SK-N-SH (cell line): ENCODE results near the gene IPMK. TPM values are rescaled to one million over a fixed set of nuclear protein-coding genes. Genes with fewer than 3 reads are reported as not detected.

Source experiments
- CTCF ChIA-PET: fragments of 300-600, 350-600 bp; formaldehyde crosslinking; extraction: SDS; loops from one replicate; lab custom pipeline; 2021; lab: Yijun Ruan, JAX
- POLR2A ChIA-PET: fragments of 350-600 bp; sonication (Branson Sonifier 250); formaldehyde crosslinking; extraction: SDS; loops from one replicate; lab custom pipeline; 2020; ENCODE audit warnings: antibody characterized with exemption, inconsistent platforms; lab: Yijun Ruan, JAX
- DNase-seq: peaks from one replicate; pipeline ENCODE4 v3.0.0; 2012
- H2AFZ ChIP-seq: fragments of 200-600 bp; sonication (generic); 2 replicates; pipeline ENCODE4 v1.8.1; 2016; ENCODE audit warnings: antibody characterized with exemption, mild to moderate bottlenecking, low read depth
- H3F3A ChIP-seq: fragments of 200-600 bp; sonication (generic); replicated peaks from 2 replicates; pipeline ENCODE3; 2016; ENCODE audit warnings: antibody characterized with exemption, mild to moderate bottlenecking; ENCODE audit not compliant: insufficient read depth
- H3K27ac ChIP-seq, 2 experiments: fragments of 200-500 bp in 1 of 2; fragments of 200-600 bp in 1 of 2; sonication (Bioruptor generic) in 1 of 2; sonication (generic), shearing (Covaris generic) in 1 of 2; 2 replicates each; pipeline versions ENCODE4 v1.5.1 to v1.6.1; 2014 to 2016; ENCODE audit warnings: low read depth in 2 of 2, inconsistent platforms in 1 of 2, low read length in 1 of 2, mild to moderate bottlenecking in 1 of 2, mixed read lengths in 1 of 2
- H3K27me3 ChIP-seq: fragments of 200-600 bp; sonication (generic), shearing (Covaris generic); 2 replicates; pipeline ENCODE4 v1.6.1; 2016; ENCODE audit warnings: mixed run types; ENCODE audit not compliant: insufficient read depth
- H3K36me3 ChIP-seq, 2 experiments: fragments of 200-500 bp in 1 of 2; fragments of 200-600 bp in 1 of 2; sonication (Bioruptor generic) in 1 of 2; sonication (generic) in 1 of 2; replicated peaks in 1 of 2; 2 replicates each; pipeline versions ENCODE3 to v1.5.1; 2014 to 2016; ENCODE audit warnings: low read length in 1 of 2, mild to moderate bottlenecking in 1 of 2; ENCODE audit not compliant: insufficient read depth in 2 of 2, control insufficient read depth in 1 of 2
- H3K4me1 ChIP-seq, 2 experiments: fragments of 200-500 bp in 1 of 2; fragments of 200-600 bp in 1 of 2; sonication (Bioruptor generic) in 1 of 2; sonication (generic), shearing (Covaris generic) in 1 of 2; 2 replicates each; pipeline versions ENCODE4 v1.5.1 to v1.6.1; 2014 to 2016; ENCODE audit warnings: low read depth in 1 of 2, low read length in 1 of 2, mixed run types in 1 of 2; ENCODE audit not compliant: insufficient read depth in 2 of 2, control insufficient read depth in 1 of 2
- H3K4me2 ChIP-seq: fragments of 200-600 bp; sonication (generic), shearing (Covaris generic); 2 replicates; pipeline ENCODE4 v1.6.1; 2017; ENCODE audit warnings: mixed run types
- H3K4me3 ChIP-seq, 2 experiments: fragments of 200-500 bp in 1 of 2; fragments of 200-600 bp in 1 of 2; sonication (Bioruptor generic) in 1 of 2; sonication (generic), shearing (Covaris generic) in 1 of 2; 2 replicates each; pipeline versions ENCODE4 v1.5.1 to v1.8.1; 2014 to 2016; ENCODE audit warnings: low read depth in 2 of 2, inconsistent platforms in 1 of 2, low read length in 1 of 2, mild to moderate bottlenecking in 1 of 2, mixed read lengths in 1 of 2, moderate library complexity in 1 of 2
- H3K79me2 ChIP-seq: fragments of 200-600 bp; sonication (generic); 2 replicates; pipeline ENCODE4 v1.8.1; 2017; ENCODE audit warnings: mild to moderate bottlenecking; ENCODE audit not compliant: insufficient read depth
- H3K9ac ChIP-seq: fragments of 200-600 bp; sonication (generic); 2 replicates; pipeline ENCODE4 v1.6.1; 2017; ENCODE audit warnings: mixed run types
- H3K9me2 ChIP-seq: fragments of 200-600 bp; sonication (generic); 2 replicates; pipeline ENCODE4 v1.6.1; 2017; ENCODE audit warnings: mixed run types
- H3K9me3 ChIP-seq: fragments of 200-600 bp; sonication (generic); 2 replicates; pipeline ENCODE4 v1.6.1; 2017; ENCODE audit warnings: mixed run types, mild to moderate bottlenecking, moderate library complexity
- H4K20me1 ChIP-seq: fragments of 200-600 bp; sonication (generic); 2 replicates; pipeline ENCODE4 v1.6.1; 2017; ENCODE audit warnings: mild to moderate bottlenecking, mixed run types; ENCODE audit not compliant: insufficient read depth
- ELF1 ChIP-seq: IDR thresholded peaks from 2 replicates; pipeline ENCODE4 v1.4.0; 2012
- EP300 ChIP-seq, 2 experiments: IDR thresholded peaks; 2 replicates each; pipeline versions ENCODE4 v1.4.0 to v1.6.1; 2012; ENCODE audit warnings: borderline replicate concordance in 1 of 2, low read depth in 1 of 2, low read length in 1 of 2
- FOSL2 ChIP-seq: IDR thresholded peaks from 2 replicates; pipeline ENCODE4 v1.4.0; 2012; ENCODE audit warnings: low read depth, mild to moderate bottlenecking, moderate library complexity, borderline replicate concordance
- FOXM1 ChIP-seq: IDR thresholded peaks from 2 replicates; pipeline ENCODE4 v1.4.0; 2012; ENCODE audit warnings: low read depth, mild to moderate bottlenecking
- GATA2 ChIP-seq: sonication (generic); formaldehyde crosslinking; IDR thresholded peaks from 2 replicates; pipeline ENCODE4 v1.5.0; 2020; ENCODE audit warnings: mild to moderate bottlenecking, missing genetic modification reagents
- IRF3 ChIP-seq: fragments of 150-350 bp; IDR thresholded peaks from 2 replicates; pipeline ENCODE4 v1.6.1; 2016; ENCODE audit warnings: mild to moderate bottlenecking, low read depth, low read length
- JUND ChIP-seq: IDR thresholded peaks from 2 replicates; pipeline ENCODE4 v1.4.0; 2012
- MEF2A ChIP-seq: IDR thresholded peaks from 2 replicates; pipeline ENCODE4 v1.4.0; 2012; ENCODE audit warnings: low read depth, borderline replicate concordance
- MXI1 ChIP-seq: IDR thresholded peaks from 2 replicates; pipeline ENCODE4 v1.6.1; 2012; ENCODE audit warnings: mild to moderate bottlenecking, low read depth, low read length, improper control_type of control experiment
- NFIC ChIP-seq: IDR thresholded peaks from 2 replicates; pipeline ENCODE4 v1.4.0; 2012; ENCODE audit warnings: borderline replicate concordance
- NRF1 ChIP-seq: IDR thresholded peaks from 2 replicates; pipeline ENCODE4 v1.6.1; 2012; ENCODE audit warnings: low read depth, mild to moderate bottlenecking, low read length
- POLR2AphosphoS5 ChIP-seq: IDR thresholded peaks from 2 replicates; pipeline ENCODE4 v1.6.1; 2012; ENCODE audit warnings: low read depth, low read length
- RAD21 ChIP-seq: IDR thresholded peaks from 2 replicates; pipeline ENCODE4 v1.6.1; 2012; ENCODE audit warnings: mild to moderate bottlenecking, low read length
- REST ChIP-seq: IDR thresholded peaks from 2 replicates; pipeline ENCODE4 v1.6.1; 2012; ENCODE audit warnings: mild to moderate bottlenecking, low read depth, low read length, moderate library complexity
- RFX5 ChIP-seq: IDR thresholded peaks from 2 replicates; pipeline ENCODE4 v1.6.1; 2012; ENCODE audit warnings: mild to moderate bottlenecking, improper control_type of control experiment, low read length
- SIN3A ChIP-seq: IDR thresholded peaks from 2 replicates; pipeline ENCODE4 v1.6.1; 2012; ENCODE audit warnings: low read depth, mild to moderate bottlenecking, low read length, moderate library complexity, borderline replicate concordance
- WGBS: methylation state at CpG from one replicate; pipeline ENCODE4 v1.1.6; 2017; ENCODE audit warnings: low lambda C conversion rate; 5-methylcytosine and 5-hydroxymethylcytosine counted together
- polyA plus RNA-seq, 3 experiments: library from polyadenylated mRNA; depleted of rRNA; stranded (reverse); fragments of >200 nt; gene quantifications; 2 replicates each; pipeline ENCODE4 v1.2.3, GENCODE V29; 2012
- TF ChIP-seq, protein P1 (sequence below): IDR thresholded peaks from 2 replicates; pipeline ENCODE4 v1.4.0; 2012; ENCODE audit warnings: low read depth, borderline replicate concordance
- TF ChIP-seq, protein P2 (sequence below): IDR thresholded peaks from 2 replicates; pipeline ENCODE4; 2012
- TF ChIP-seq, protein P3 (sequence below): fragments of 150-350 bp; IDR thresholded peaks from 2 replicates; pipeline ENCODE4 v1.6.1; 2017; ENCODE audit warnings: antibody characterized with exemption, low read length, low read depth, borderline replicate concordance

Gene IPMK
- polyA plus RNA-seq, 1 of the 3 experiments (the other 2 are of a cell fraction) = 0.71 TPM

GRCh38 chr10:58209669-58210068, 58.0 kb downstream of the IPMK start:
- Histone ChIP-seq H3K27ac (no peak overlapping the region), H3K9me3 (no peaks in the 10 kb centered on the region), H3K4me1 (no peaks in the 10 kb centered on the region), H3K36me3 (peaks cover 3 to 12% of the 10 kb centered on the region in 2 experiments), H3K4me2 (no peak overlapping the region), H3K79me2 (no peaks in the 10 kb centered on the region; the same call in 1 of the 2 replicates), H3K9ac (no peak overlapping the region), H3K27me3 (no peaks in the 10 kb centered on the region), H3K9me2 (no peaks in the 10 kb centered on the region), H2AFZ (no peak overlapping the region), H3F3A (no peaks in the 10 kb centered on the region), H4K20me1 (no peaks in the 10 kb centered on the region), H3K4me3 (no peak overlapping the region)
- ChIA-PET POLR2A (no interaction called here), CTCF (interaction anchor here (0.7 kb wide), 1 partner anchor 63 kb away, joined by 5 read pairs; no protein-coding TSS in a partner anchor)
- no peak for DNase-seq
- WGBS = 93% methylated on average over 3 of the region's 3 CpGs
- TF ChIP-seq RFX5 (no peak), GATA2 (CRISPR knock-in tag) (no peak), MXI1 (no peak), FOSL2 (no peak), NFIC (no peak), JUND (no peak), IRF3 (no peak), MEF2A (no peak), ELF1 (no peak), NRF1 (no peak)
- TF ChIP-seq, protein P1, sequence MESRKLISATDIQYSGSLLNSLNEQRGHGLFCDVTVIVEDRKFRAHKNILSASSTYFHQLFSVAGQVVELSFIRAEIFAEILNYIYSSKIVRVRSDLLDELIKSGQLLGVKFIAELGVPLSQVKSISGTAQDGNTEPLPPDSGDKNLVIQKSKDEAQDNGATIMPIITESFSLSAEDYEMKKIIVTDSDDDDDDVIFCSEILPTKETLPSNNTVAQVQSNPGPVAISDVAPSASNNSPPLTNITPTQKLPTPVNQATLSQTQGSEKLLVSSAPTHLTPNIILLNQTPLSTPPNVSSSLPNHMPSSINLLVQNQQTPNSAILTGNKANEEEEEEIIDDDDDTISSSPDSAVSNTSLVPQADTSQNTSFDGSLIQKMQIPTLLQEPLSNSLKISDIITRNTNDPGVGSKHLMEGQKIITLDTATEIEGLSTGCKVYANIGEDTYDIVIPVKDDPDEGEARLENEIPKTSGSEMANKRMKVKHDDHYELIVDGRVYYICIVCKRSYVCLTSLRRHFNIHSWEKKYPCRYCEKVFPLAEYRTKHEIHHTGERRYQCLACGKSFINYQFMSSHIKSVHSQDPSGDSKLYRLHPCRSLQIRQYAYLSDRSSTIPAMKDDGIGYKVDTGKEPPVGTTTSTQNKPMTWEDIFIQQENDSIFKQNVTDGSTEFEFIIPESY = no peak
- TF ChIP-seq, protein P2, sequence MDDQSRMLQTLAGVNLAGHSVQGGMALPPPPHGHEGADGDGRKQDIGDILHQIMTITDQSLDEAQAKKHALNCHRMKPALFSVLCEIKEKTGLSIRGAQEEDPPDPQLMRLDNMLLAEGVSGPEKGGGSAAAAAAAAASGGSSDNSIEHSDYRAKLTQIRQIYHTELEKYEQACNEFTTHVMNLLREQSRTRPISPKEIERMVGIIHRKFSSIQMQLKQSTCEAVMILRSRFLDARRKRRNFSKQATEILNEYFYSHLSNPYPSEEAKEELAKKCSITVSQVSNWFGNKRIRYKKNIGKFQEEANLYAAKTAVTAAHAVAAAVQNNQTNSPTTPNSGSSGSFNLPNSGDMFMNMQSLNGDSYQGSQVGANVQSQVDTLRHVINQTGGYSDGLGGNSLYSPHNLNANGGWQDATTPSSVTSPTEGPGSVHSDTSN = no peak

DNA sequence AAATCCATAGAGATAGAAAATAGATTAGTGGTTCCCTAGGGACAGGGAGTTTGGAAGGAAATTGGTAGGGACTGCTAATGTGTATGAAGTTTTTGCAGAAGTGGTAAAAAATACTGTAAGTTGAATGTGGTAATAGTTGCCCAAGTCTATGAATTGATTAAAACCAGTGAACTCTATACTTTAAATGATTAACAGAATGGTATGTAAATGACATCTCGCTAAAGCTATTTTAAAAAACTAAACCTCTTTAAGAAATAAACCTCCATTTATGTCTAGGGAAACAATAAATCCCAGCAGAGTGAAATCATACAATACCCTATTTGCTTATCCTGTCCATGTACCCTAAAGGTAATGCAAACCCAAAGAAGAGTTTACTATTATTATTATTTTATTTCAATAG, 61.4 kb downstream of the IPMK start:
- Histone ChIP-seq H4K20me1 (no peaks in the 10 kb centered on the region), H3K36me3 (peaks cover 3 to 4% of the 10 kb centered on the region in 2 experiments), H2AFZ (no peak overlapping the region), H3K4me3 (no peak overlapping the region), H3K27ac (no peak overlapping the region), H3K4me2 (no peak overlapping the region), H3K4me1 (no peaks in the 10 kb centered on the region; a peak in 1 of 4 replicates), H3F3A (no peaks in the 10 kb centered on the region), H3K79me2 (no peaks in the 10 kb centered on the region), H3K9ac (no peak overlapping the region), H3K27me3 (no peaks in the 10 kb centered on the region), H3K9me2 (no peaks in the 10 kb centered on the region), H3K9me3 (no peaks in the 10 kb centered on the region)
- no peak for DNase-seq
- POLR2A ChIA-PET = no interaction called here
- CTCF ChIA-PET = interaction anchor here (1.4 kb wide), 1 partner anchor 9 kb away, joined by 5 read pairs; no protein-coding TSS in a partner anchor
- 100% methylated on average over 1 of the region's 1 CpG for WGBS
- TF ChIP-seq EP300 (IDR thresholded peaks at IDR 0.05; ENCODE audit: borderline replicate concordance in 1 of 2, low read depth in 1 of 2, low read length in 1 of 2) = no peak
- TF ChIP-seq RAD21 = no peak
- TF ChIP-seq, protein P3, sequence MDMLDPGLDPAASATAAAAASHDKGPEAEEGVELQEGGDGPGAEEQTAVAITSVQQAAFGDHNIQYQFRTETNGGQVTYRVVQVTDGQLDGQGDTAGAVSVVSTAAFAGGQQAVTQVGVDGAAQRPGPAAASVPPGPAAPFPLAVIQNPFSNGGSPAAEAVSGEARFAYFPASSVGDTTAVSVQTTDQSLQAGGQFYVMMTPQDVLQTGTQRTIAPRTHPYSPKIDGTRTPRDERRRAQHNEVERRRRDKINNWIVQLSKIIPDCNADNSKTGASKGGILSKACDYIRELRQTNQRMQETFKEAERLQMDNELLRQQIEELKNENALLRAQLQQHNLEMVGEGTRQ = no peak
- TF ChIP-seq POLR2AphosphoS5 = no peak
- no peak for TF ChIP-seq SIN3A
- TF ChIP-seq, protein P2 = no peak
- TF ChIP-seq REST = no peak
- TF ChIP-seq FOXM1 = no peak
